Stimulated activated naive CD8-positive, alpha-beta T cell treated with anti-CD3 and anti-CD28 coated beads, Interleukin-15, amount 100 ng/mL, for 72 hours (primary cell): ENCODE data around the gene ARHGAP6.

ENCODE experiments used
- ATAC-seq: fragments of 150-1000 bp; cut with Tn5 transposase; 2 replicates; pipeline ENCODE4 v1.10.0; 2021; ENCODE audit warnings: mild to moderate bottlenecking, moderate library complexity
- DNase-seq, 2 donors: peaks; one replicate each; pipeline ENCODE4 v3.0.0; 2021 to 2022
- H3K27ac Mint-ChIP-seq, 2 donors: one replicate each; pipeline ENCODE4 v1.8.0; 2022; ENCODE audit warnings: mild to moderate bottlenecking in 2 of 2, mixed read lengths in 2 of 2, moderate library complexity in 2 of 2
- H3K27me3 Mint-ChIP-seq: one replicate; pipeline ENCODE4 v1.8.0; 2022; ENCODE audit warnings: mixed read lengths
- H3K4me1 Mint-ChIP-seq: one replicate; pipeline ENCODE4 v1.8.0; 2022; ENCODE audit warnings: mild to moderate bottlenecking, mixed read lengths
- H3K4me3 Mint-ChIP-seq, 2 donors: one replicate each; pipeline ENCODE4 v1.8.0; 2022; ENCODE audit warnings: mild to moderate bottlenecking in 2 of 2, mixed read lengths in 2 of 2, moderate library complexity in 1 of 2
- H3K9me3 Mint-ChIP-seq, 2 donors: one replicate each; pipeline ENCODE4 v1.8.0; 2022; ENCODE audit warnings: mixed read lengths in 2 of 2

The ARHGAP6 gene

DNA sequence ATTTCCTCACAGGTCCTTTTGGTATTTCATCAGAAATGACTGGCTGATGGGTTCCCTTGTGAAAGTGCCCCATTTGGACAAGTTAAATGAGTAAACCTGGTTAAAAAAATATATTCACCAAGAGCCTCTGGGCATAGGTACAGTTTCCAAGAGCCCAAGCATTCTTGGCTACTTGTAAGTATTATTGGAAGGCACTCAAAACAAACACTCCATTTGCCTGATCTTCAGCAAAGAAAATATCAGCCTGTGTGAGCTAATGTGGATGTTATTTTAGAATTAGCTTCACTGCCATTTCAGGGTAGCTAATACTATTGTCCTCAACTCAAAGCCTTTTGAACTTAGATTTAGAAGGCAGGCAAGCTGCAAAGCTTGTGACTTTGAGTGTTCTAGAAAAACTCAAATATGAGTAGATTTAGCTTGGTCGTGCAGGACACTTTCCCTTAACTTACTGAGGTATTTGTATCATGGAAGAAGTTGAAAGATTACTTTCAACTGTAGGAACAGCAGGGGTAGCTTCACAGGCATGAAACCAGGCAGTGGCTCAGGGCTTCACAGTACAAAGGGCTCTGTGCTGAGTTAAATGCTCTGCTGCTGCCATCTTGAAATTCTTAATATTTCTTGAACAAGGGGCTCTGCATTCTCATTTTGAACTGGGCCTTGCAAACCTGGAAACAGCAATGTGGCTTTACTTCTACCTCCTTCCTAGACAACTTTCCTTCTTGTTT is 195.3 kb downstream of the ARHGAP6 start:
- DNase-seq (no peak), ATAC-seq (no peak)
- no peaks in the 10 kb centered on the region for H3K4me1 Mint-ChIP-seq
- no peaks in the 10 kb centered on the region for H3K9me3 Mint-ChIP-seq
- H3K4me3 Mint-ChIP-seq = no peak overlapping the region
- peaks cover 10% of the 10 kb centered on the region for H3K27me3 Mint-ChIP-seq
- H3K27ac Mint-ChIP-seq = no peak overlapping the region

GRCh38 chrX:11465648-11466411 is 199.9 kb downstream of the ARHGAP6 start:
- no peaks in the 10 kb centered on the region for H3K9me3 Mint-ChIP-seq

GRCh38 chrX:11464836-11465463 is 200.8 kb downstream of the ARHGAP6 start:
- no peak for DNase-seq
- Mint-ChIP-seq H3K27ac (no peak overlapping the region), H3K27me3 (no peaks in the 10 kb centered on the region), H3K4me1 (no peaks in the 10 kb centered on the region), H3K9me3 (no peaks in the 10 kb centered on the region), H3K4me3 (no peak overlapping the region)
- no peak for ATAC-seq

More at GRCh38 chrX:11465648-11466411, 199.9 kb downstream of the ARHGAP6 start:
- DNase-seq = no peak
- Mint-ChIP-seq H3K4me1 (no peaks in the 10 kb centered on the region), H3K27me3 (no peaks in the 10 kb centered on the region), H3K27ac (no peak overlapping the region), H3K4me3 (no peak overlapping the region)
- ATAC-seq = no peak

DNA sequence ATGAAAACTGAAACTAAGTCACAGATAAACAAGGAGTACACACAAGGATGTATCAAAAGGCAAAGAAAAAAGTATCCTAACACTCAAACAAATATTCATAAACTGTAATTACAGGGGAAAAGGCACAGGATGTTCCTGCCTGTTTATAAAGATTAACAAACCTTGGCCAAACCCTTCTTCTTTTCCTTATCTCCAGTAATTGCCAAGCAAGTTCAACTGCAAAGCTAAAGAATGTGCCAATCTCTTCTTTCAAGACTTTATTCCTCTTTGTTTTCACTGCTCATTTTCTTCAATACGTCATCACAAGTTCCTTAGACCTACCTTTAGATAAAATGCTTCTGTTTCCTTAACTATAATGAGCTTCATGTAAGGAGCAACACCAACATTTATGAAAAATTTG is 201.3 kb downstream of the ARHGAP6 start:
- Mint-ChIP-seq H3K27ac (no peak overlapping the region), H3K4me3 (no peak overlapping the region), H3K9me3 (no peaks in the 10 kb centered on the region), H3K4me1 (no peaks in the 10 kb centered on the region), H3K27me3 (no peaks in the 10 kb centered on the region)
- DNase-seq (no peak), ATAC-seq (no peak)

DNA sequence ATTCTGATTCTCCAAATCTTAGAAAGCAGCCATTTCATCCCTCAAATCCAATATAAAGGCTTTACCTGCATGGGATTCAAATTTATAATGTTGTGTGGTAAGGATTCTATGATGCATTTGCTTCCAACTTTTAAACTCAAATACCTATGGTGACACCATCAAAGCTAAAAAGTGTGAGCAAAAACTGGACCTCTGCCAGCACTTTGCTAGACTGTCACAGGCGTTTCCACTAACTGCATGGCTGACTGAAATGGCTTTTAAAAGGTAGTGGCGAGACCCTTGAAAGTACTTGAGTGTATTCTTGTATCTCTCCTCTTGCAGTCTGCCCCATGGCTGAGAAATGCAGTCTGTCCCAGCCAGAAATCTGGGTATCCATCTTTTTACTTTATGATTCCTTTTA is 203.1 kb downstream of the ARHGAP6 start:
- H3K4me1 Mint-ChIP-seq = no peaks in the 10 kb centered on the region
- H3K27me3 Mint-ChIP-seq = no peaks in the 10 kb centered on the region
- no peaks in the 10 kb centered on the region for H3K9me3 Mint-ChIP-seq
- ATAC-seq (no peak), DNase-seq (no peak)
- H3K4me3 Mint-ChIP-seq = no peak overlapping the region
- no peak overlapping the region for H3K27ac Mint-ChIP-seq

- Mint-ChIP-seq H3K4me1 (no peaks in the 10 kb centered on the region), H3K4me3 (no peak overlapping the region), H3K9me3 (no peaks in the 10 kb centered on the region), H3K27me3 (no peaks in the 10 kb centered on the region), H3K27ac (no peak overlapping the region)
- ATAC-seq (no peak), DNase-seq (no peak)
Observed at GRCh38 chrX:11462136-11462535, 203.6 kb downstream of the ARHGAP6 start.

- no peak for DNase-seq
Observed at GRCh38 chrX:11461201-11462001, 204.3 kb downstream of the ARHGAP6 start.

DNA sequence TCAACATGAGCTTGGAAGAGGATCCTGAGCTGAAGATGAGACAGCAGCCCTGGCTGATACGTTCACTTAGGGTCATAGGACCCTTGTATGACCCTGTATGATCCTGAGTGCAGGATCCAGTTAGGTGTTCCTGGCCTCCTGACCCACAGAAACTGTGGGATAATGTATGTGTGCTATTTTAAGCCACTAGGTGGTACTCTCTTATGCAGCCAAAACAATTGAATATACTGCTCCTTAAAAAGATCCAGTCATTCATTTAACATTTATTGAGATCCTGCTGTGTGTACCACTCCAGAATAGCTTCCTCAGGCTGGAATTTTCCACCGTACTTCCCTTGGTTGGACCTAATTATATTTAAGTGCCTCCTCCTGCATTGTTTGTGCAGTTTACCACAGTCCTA is 205.4 kb downstream of the ARHGAP6 start:
- DNase-seq (no peak), ATAC-seq (no peak)
- Mint-ChIP-seq H3K27me3 (no peaks in the 10 kb centered on the region), H3K4me3 (no peak overlapping the region), H3K9me3 (no peaks in the 10 kb centered on the region), H3K4me1 (no peaks in the 10 kb centered on the region), H3K27ac (no peak overlapping the region)

More at GRCh38 chrX:11461201-11462001, 204.3 kb downstream of the ARHGAP6 start:
- H3K9me3 Mint-ChIP-seq = no peaks in the 10 kb centered on the region
- no peak for ATAC-seq
- H3K27ac Mint-ChIP-seq = no peak overlapping the region
- no peaks in the 10 kb centered on the region for H3K4me1 Mint-ChIP-seq
- H3K4me3 Mint-ChIP-seq = no peak overlapping the region
- no peaks in the 10 kb centered on the region for H3K27me3 Mint-ChIP-seq

DNA sequence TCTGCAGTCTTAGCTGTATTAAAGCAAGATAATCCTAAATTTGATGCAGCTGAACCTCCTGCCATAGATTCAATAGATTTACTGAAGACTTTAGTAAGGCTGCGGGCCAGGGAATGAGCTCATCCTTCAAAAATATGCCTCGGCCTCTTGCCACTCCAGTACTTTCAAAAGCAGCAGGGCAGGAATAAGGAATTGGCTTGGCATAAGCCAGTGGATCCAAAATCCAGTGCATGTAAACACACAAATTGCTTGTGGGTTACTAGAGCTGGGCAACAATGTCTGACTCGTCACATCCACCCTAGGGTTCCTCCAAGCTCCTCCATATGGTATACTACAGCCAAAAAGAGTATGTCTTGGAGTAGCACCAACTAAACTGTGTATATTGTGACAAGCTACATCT is 207.6 kb downstream of the ARHGAP6 start:
- H3K4me3 Mint-ChIP-seq = no peak overlapping the region
- H3K4me1 Mint-ChIP-seq = no peaks in the 10 kb centered on the region
- no peak overlapping the region for H3K27ac Mint-ChIP-seq
- H3K9me3 Mint-ChIP-seq = no peaks in the 10 kb centered on the region
- H3K27me3 Mint-ChIP-seq = no peaks in the 10 kb centered on the region
- no peak for DNase-seq
- no peak for ATAC-seq

- H3K27ac Mint-ChIP-seq = no peak overlapping the region
- ATAC-seq (no peak), DNase-seq (no peak)
- H3K9me3 Mint-ChIP-seq = no peaks in the 10 kb centered on the region
- no peaks in the 10 kb centered on the region for H3K4me1 Mint-ChIP-seq
- peaks cover 8% of the 10 kb centered on the region for H3K27me3 Mint-ChIP-seq
- no peak overlapping the region for H3K4me3 Mint-ChIP-seq
Observed at GRCh38 chrX:11451151-11451550, 214.6 kb downstream of the ARHGAP6 start.

DNA sequence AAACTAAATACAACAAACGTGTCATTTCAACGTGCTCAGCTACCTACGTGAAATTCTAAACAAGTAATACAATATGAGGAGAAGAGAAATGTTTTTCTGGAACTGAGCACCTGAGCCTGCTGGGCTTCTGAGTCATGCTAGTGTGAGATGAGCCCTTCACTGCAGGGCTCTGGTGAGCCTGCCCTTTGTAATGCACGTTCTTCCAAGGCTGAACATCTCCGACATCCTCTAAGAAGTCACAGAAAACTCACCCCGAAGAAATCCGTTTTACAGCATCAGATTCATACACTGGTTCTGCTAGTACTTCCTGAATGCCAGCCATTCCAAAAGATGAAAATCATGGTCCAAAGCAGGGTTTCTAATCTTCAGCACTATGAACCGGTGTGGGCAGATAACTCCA is 215.4 kb downstream of the ARHGAP6 start:
- ATAC-seq (no peak), DNase-seq (no peak)
- Mint-ChIP-seq H3K9me3 (no peaks in the 10 kb centered on the region), H3K4me1 (no peaks in the 10 kb centered on the region), H3K4me3 (no peak overlapping the region), H3K27me3 (peaks cover 8% of the 10 kb centered on the region), H3K27ac (no peak overlapping the region)

DNA sequence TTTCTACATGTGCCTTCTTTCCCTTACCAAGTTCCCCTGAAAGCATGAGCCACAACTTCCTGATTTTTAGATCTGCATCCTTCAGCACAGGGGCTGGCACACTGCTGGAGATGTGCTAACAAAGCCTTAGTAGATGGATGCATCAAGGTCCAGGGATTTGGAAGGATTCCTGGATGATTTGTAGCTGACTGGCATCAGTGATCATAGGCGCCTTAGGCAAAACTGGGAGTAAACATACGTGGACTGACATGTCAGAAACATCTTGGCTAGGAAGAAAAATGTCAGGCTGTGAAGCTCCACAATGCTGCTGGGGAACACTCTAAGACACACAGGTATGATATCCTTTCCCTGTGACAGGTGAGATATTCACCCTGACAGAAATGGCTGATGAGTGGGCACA is 216.1 kb downstream of the ARHGAP6 start:
- Mint-ChIP-seq H3K27me3 (peaks cover 8% of the 10 kb centered on the region), H3K4me3 (no peak overlapping the region), H3K27ac (no peak overlapping the region), H3K4me1 (no peaks in the 10 kb centered on the region), H3K9me3 (no peaks in the 10 kb centered on the region)
- DNase-seq = no peak
- ATAC-seq = no peak

DNA sequence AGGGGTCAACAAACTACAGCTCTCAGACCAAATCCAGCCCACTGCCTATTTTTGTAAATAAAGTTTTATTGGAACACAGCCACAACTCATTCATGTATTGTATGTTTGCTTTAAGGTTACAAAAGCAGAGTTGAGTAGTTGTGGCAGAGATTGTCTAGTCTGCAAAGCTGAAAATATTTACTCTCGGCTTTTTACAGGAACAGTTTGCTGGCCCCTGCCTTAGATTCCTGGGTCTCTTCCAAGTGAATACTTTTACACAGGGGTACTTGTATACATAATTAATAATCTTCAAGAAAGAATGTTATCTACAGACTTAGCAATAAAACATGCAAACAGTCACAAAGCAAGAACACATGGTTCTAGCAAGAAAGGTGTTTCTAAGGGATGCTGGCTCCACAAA is 218.3 kb downstream of the ARHGAP6 start:
- Mint-ChIP-seq H3K27me3 (peaks cover 8% of the 10 kb centered on the region), H3K4me1 (no peaks in the 10 kb centered on the region), H3K4me3 (no peak overlapping the region), H3K9me3 (no peaks in the 10 kb centered on the region), H3K27ac (no peak overlapping the region)
- no peak for ATAC-seq
- no peak for DNase-seq

DNA sequence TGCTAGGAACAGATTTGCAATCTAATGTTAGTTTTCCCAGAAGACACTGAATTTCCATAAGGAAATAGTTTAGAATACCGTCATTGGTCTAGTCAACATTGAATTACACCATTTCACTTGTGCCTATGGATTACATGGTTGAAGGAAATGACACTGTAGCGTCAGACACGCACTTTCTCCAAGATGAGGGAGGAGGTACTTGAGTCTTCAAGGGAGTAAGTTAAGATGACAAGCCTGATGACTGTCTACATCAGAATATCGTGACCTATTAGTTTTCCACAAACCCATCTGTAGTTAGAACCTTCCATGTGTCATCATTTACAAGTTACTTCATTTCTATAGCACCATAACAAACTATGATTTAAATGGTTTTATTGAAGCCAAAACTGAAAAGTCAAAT is 218.8 kb downstream of the ARHGAP6 start:
- ATAC-seq (no peak), DNase-seq (no peak)
- H3K9me3 Mint-ChIP-seq = no peaks in the 10 kb centered on the region
- H3K27ac Mint-ChIP-seq = no peak overlapping the region
- H3K27me3 Mint-ChIP-seq = peaks cover 8% of the 10 kb centered on the region
- no peak overlapping the region for H3K4me3 Mint-ChIP-seq
- no peaks in the 10 kb centered on the region for H3K4me1 Mint-ChIP-seq

DNA sequence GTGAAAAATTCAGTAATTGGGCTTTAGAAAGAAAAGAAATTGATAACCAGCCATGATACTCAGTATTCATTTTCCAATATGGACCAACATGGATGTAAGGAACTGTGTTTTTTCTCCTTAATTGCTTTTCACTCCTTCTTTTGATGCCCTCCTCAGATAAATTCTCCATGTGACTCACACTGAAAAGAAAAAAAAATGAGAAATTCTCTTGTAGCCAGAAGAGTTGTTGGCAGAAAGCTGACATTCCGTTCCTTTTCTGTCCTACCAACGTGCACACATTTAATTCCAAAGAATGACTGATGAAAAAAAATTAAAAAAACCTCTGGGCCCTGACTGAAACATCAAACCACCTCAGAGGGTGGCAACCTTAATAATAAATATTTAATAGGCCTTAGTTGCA is 219.4 kb downstream of the ARHGAP6 start:
- ATAC-seq = no peak
- no peaks in the 10 kb centered on the region for H3K9me3 Mint-ChIP-seq

More for the DNA sequence above, 219.4 kb downstream of the ARHGAP6 start:
- no peak overlapping the region for H3K4me3 Mint-ChIP-seq
- H3K27me3 Mint-ChIP-seq = peaks cover 8% of the 10 kb centered on the region
- H3K4me1 Mint-ChIP-seq = no peaks in the 10 kb centered on the region
- H3K27ac Mint-ChIP-seq = no peak overlapping the region
- no peak for DNase-seq
